Posterior cingulate gyrus (tissue), 11 donors: ENCODE measurements around the gene POU6F1.
A peak's percentile ranks its signal among the peaks of the same experiment; 100 is the strongest.

Experiments used
- DNase-seq, 10 donors: peaks; one replicate each; pipeline versions ENCODE4 v3.0.0 to v3.0.0-alpha.2; 2020 to 2021; ENCODE audit warnings: mixed read lengths in 3 of 10
- intact Hi-C: fragments of 100-400 bp; cut with DNase I; formaldehyde crosslinking; loops from one replicate; pipeline ENCODE4 v1.15.1; 2023

Gene POU6F1

DNA sequence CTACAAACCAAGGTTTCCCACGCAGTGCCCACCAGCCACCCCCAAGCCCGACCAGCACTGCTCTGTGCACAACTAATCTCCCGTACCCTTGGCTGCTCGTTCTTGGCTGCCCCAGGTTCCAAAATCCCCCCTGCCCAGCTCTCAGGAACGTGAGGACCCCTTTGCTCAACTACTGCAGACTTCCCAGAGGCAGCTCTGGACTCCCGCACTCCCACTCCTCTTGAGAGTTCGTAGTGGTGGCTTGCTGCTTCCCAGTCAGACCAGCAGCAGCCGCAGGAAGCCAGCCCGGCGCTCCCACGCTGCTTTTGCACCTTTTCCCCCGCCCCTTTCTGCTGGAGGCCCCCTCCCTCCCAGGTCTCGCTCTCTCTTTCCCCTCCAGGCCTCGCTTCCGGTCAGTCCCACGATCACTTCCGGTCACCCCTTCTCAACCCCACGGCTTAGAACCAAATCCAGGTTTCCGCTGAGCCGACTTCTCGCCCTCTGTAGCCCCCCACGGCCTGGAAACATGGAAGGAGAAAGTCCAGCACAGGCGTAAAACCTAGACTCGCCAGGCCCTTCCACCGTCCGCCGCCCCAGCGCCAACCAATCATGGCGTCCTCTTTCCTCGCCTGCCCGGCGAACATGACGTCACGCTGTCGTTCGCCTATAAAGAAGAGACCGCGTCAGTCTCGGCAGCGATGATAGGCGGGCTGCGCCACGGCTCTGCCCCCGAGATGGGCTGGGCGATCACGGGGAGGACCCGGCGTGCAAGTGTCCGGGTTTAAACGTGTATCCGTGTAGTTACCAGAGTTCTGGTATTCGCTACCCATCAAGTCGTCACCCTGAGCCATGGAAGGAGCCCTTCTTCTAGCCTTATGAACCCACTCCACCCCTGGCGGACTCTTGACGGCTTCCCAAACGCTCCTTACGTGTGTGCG is 45.1 kb downstream of the POU6F1 start, which contains the start of gene TFCP2:
Gene TFCP2, minus strand, starts transcription at position 621 of the 917 bp plus-strand sequence. CDS start 713 bp downstream, outside the sequence.
- peak; percentile 91 to 100 (median 96) for DNase-seq
- intact Hi-C loops: loop anchor here (2.0 to 5.0 kb wide), 3 partner anchors 45 to 90 kb away; partner anchors contain the start of genes CSRNP2, DAZAP2 and POU6F1

DNA sequence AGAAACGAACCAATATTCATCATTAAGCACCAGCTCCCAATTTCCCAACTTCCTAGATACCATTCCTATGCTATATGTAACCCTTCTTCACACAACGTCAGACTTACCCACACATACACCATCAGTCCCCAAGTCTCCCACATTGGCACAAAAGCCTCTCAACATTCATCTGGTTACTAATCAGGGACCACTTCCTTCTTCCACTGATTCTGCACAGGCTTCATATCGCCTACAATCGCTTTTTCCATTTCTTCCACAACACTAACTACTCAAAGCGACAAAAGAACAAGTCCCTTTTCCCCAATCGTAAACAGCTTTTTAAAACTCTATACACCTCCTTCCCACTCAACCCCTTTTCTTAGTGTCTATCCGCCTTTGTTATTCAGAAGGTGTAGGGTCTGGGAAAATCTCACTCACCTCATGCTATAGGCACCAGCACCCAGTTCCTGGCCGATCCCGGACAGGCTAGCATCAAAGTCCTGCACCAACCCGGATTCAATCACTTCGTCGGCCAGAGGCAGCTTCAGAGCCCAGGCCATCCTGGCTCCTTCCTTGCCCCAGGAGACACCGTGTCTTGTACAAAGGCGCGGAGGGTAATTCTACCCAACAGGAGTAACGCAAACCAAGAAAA is 45.9 kb downstream of the POU6F1 start:
- intact Hi-C loops: loop anchor here (2.0 to 5.0 kb wide), 3 partner anchors 45 to 90 kb away; partner anchors contain the start of genes CSRNP2, DAZAP2 and POU6F1
- DNase-seq: peak in 1 of 10 donors; percentile 9

DNA sequence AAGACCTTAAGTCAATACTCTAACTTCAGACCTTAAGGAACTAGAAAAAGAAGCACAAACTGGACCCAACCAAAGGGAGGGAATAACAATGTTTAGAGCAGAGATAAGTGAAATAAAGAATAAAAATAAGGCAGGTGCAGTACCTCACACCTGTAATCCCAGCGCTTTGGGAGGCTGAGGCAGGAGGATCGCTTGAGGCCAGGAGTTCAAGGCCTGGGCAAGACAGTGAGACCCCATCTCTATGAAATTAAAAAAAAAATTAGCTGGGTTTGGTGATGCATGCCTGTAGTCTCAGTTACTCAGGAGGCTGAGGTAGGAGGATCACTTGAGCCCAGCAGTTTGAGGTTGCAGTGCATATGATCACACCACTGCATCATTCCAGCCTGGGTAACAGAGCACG is 54.1 kb downstream of the POU6F1 start:
- intact Hi-C loops: no loop called here
- DNase-seq: no peak

DNA sequence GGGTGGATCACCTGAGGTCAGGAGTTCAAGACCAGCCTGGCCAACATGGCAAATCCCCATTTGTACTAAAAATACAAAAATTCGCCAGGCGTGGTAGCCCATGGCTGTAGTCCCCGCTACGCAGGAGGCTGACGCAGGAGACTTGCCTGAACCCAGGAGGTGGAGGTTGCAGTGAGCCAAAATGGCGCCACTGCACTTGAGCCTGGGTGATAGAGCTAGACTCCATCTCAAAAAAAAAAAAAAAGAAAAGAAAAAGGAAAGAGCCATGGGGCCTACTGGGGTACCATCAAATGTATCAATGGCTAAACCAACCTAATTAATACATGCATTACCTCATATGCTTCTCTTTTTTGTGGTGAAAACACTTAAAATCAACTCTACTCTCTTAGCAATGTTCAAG is 55.6 kb downstream of the POU6F1 start:
- intact Hi-C loops: no loop called here
- no peak for DNase-seq

DNA sequence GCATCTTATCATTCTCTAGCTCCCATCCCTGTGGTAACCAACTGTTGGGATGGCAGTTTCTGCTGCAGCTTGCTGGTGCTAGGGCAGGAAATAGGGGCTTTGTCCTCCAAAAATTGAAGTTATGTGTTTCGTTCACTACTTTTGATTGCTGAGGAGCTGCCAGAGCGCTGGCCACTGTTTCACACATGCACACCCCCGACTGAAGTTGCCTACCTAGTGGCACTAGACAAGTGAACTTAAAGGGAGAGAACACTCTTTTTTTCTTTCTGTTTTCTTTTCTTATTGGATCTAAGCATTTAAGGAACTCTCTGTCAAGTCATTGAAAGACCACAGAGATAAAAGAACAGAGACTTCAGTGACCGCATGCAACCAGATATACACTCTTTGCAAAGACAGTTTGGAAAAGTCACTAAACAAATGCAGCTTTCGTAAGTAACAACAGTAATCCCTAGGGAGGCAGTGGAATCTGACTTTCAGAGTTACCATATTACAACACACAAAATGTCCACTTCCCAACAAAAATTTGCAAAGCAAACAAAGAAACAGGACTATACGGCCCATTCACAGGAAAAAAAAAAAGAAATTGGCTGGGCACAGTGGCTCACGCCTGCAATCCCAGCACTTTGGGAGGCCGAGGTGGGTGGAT is 56.9 kb downstream of the POU6F1 start:
- no peak for DNase-seq
- intact Hi-C loops: no loop called here

DNA sequence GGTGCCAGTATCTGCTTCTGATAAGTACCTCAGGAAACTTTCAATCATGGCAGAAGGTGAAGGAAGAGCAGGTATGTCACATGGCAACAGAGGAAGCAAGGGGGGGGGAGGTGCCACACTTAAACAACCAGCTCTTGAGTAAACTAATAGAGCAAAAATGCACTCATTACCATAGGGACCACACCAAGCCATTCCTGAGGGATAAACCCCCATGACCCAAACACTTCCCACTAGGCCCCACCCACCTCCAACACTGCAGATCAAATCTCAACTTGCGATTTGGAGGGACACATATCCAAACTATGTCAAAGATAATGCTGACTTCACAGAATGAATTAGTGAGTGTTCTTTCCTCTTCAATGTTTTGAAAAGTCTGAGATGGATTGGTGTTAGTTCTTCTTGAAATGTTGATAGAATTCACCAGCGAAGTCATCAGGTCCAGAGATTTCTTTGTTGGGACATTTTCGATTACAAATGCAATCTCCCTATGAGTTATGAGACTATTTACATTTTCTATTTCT is 61.6 kb downstream of the POU6F1 start:
- no peak for DNase-seq
- intact Hi-C loops: no loop called here

DNA sequence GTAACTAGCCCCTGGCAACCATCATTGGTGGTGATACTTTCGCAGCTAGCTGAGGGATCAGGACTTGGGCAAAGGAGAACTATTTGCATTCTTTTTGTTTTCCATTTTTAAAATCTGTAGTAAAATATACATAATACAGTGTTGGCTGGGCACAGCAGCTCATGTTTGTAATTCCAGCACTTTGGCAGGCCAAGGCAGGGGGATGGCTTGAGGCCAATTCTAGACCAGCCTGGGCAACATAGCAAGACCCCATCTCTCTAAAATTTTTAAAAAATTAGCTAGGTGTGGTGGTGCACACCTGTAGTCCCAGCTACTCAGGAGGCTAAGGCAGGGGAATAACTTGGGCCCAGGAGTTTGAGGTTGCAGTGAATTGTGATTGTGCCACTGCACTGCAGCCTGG is 64.9 kb downstream of the POU6F1 start:
- intact Hi-C loops: no loop called here
- DNase-seq: no peak

DNA sequence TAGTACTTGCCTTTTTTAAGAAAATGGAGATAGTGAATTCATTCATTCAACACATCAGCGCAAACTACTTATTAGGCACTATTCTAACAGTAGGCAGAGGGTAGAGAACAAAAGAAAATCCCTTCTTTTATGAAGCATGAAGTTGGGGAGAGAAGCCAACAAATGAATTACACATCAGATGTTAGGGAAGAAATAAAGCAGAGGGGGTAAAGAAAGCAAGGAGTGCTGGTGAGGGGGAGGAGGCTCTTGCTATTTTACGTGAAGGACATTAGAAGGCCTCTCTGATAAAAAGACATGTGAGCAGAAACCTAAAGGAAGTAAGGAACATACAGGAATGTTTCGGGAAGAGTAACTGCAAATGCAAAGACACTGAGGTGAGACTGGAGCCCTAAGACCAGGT is 67.1 kb downstream of the POU6F1 start:
- DNase-seq: no peak
- intact Hi-C loops: no loop called here

DNA sequence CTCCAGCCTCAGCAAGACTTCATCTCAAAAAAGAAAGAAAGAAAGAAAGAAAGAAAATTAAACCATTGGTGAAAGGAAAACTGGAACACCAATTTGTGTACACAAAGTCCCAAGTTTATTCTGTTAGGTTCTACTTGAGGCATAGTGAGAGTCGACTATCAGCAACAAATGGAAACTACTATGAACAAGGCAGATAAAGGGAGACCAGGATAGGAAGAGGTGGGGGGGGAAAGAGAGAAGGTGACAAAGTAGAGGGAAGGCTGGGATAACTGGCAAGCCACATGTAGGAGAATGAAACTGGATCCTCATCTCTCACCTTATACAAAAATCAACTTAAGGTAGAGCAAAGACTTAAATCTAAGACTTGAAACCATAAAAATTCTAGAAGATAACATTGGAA is 70.6 kb downstream of the POU6F1 start:
- intact Hi-C loops: no loop called here

DNA sequence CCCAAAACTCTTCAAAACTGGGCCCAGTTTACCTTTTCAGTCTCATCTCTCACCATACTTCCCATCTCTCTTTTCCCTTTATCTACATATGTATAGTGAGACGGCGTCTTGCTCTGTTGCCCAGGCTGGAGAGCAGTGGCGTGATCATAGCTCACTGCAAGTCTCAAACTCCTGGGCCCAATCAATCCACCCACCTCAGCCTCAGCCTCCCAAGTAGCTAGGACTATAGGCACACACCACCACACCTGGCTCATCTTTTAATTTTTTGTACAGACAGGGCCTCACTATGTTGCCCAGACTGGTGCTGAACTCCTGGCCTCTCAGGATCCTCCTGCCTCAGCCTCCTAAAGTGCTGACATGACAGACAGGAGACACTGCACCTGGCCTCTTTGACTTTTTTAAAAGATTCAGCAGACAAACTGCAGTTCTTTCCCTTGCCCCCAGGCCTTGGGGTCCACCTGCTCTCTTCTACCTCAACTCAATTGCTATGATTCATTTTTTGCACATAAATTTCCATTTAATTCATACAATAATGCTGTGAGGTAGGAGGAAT is 78.5 kb downstream of the POU6F1 start:
- intact Hi-C loops: no loop called here
- DNase-seq: no peak

More for the DNA sequence above, 70.6 kb downstream of the POU6F1 start:
- DNase-seq: no peak
